Caco-2 (cell line): Measurements from ENCODE around the gene P2RY6. TPM values are rescaled to one million over a fixed set of nuclear protein-coding genes. Genes with fewer than 3 reads are reported as not detected.
A peak's percentile ranks its signal among the peaks of the same experiment; 100 is the strongest.

Experiments
- BruUV-seq: library from RNA; stranded (reverse); fragments of 400-500 nt; replicated peaks from 2 replicates; lab custom pipeline; 2021; lab: Mats Ljungman, UMichigan
- CTCF ChIA-PET: fragments of 300-600 bp; sonication (Branson Sonifier 250); formaldehyde crosslinking; loops from one replicate; lab custom pipeline; 2022; ENCODE audit warnings: antibody characterized with exemption; lab: Charles Lee
- POLR2A ChIA-PET: fragments of 300-600 bp; sonication (Branson Sonifier 250); formaldehyde crosslinking; loops from one replicate; lab custom pipeline; 2022; ENCODE audit warnings: antibody characterized with exemption; lab: Charles Lee
- DNase-seq, 2 experiments: peaks; one replicate each; pipeline versions ENCODE4 v3.0.0 to v3.0.0-alpha.2; 2020 to 2022
- H3K27me3 ChIP-seq: replicated peaks from 2 replicates; pipeline ENCODE4 v1.6.0; 2011; ENCODE audit warnings: low read length; ENCODE audit not compliant: control insufficient read depth, insufficient read depth
- H3K36me3 ChIP-seq: 2 replicates; pipeline ENCODE4 v1.5.1; 2011; ENCODE audit warnings: low read length; ENCODE audit not compliant: control insufficient read depth, insufficient read depth
- H3K4me1 ChIP-seq: fragments of 250-450 bp; sonication (Bioruptor Pico); 2 replicates; pipeline ENCODE4 v1.5.1; 2020; ENCODE audit warnings: mild to moderate bottlenecking
- H3K4me3 ChIP-seq: 2 replicates; pipeline ENCODE4 v1.5.1; 2011; ENCODE audit warnings: low read depth, mild to moderate bottlenecking, control low read depth, low read length
- H3K9me3 ChIP-seq: fragments of 250-450 bp; sonication (Bioruptor Pico); 2 replicates; pipeline ENCODE4 v1.5.1; 2020; ENCODE audit warnings: mild to moderate bottlenecking, moderate library complexity
- H3K27ac Mint-ChIP-seq: one replicate; pipeline ENCODE4 v1.8.0; 2022; ENCODE audit warnings: mixed read lengths; ENCODE audit not compliant: unreplicated experiment
- H3K27me3 Mint-ChIP-seq: one replicate; pipeline ENCODE4 v1.8.0; 2022; ENCODE audit warnings: mixed read lengths; ENCODE audit not compliant: insufficient read depth, unreplicated experiment
- H3K36me3 Mint-ChIP-seq: one replicate; pipeline ENCODE4 v1.8.0; 2022; ENCODE audit warnings: mild to moderate bottlenecking, mixed read lengths; ENCODE audit not compliant: insufficient read depth, unreplicated experiment
- H3K4me1 Mint-ChIP-seq: one replicate; pipeline ENCODE4 v1.8.0; 2022; ENCODE audit warnings: low read depth, mixed read lengths; ENCODE audit not compliant: unreplicated experiment
- H3K4me3 Mint-ChIP-seq: one replicate; pipeline ENCODE4 v1.8.0; 2022; ENCODE audit warnings: mild to moderate bottlenecking, moderate library complexity, mixed read lengths; ENCODE audit not compliant: unreplicated experiment
- H3K9me3 Mint-ChIP-seq: one replicate; pipeline ENCODE4 v1.8.0; 2022; ENCODE audit warnings: mixed read lengths; ENCODE audit not compliant: unreplicated experiment
- intact Hi-C: fragments of 100-400 bp; cut with micrococcal nuclease; formaldehyde crosslinking; loops from one replicate; pipeline ENCODE4 v1.10.0; 2022; ENCODE audit not compliant: unreplicated experiment
- total RNA-seq: library from RNA; stranded (reverse); gene quantifications from 2 replicates; pipeline ENCODE4 v1.2.3, GENCODE V29; 2022
- TF ChIP-seq, protein P1 (sequence below), 2 experiments: fragments of 200-600 bp in 1 of 2; IDR thresholded peaks; 1 replicate in 1 of 2; 2 replicates in 1 of 2; pipeline versions ENCODE4 v1.5.1 to v1.8.0; 2011 to 2022; ENCODE audit warnings: antibody characterized with exemption in 1 of 2, control low read depth in 1 of 2, inconsistent platforms in 1 of 2, low read depth in 1 of 2, low read length in 1 of 2, mild to moderate bottlenecking in 1 of 2, moderate library complexity in 1 of 2; ENCODE audit not compliant: insufficient read depth in 1 of 2, severe bottlenecking in 1 of 2, unreplicated experiment in 1 of 2

The P2RY6 gene
- total RNA-seq, 1 experiment from 2014 or later = 55.7 TPM

DNA sequence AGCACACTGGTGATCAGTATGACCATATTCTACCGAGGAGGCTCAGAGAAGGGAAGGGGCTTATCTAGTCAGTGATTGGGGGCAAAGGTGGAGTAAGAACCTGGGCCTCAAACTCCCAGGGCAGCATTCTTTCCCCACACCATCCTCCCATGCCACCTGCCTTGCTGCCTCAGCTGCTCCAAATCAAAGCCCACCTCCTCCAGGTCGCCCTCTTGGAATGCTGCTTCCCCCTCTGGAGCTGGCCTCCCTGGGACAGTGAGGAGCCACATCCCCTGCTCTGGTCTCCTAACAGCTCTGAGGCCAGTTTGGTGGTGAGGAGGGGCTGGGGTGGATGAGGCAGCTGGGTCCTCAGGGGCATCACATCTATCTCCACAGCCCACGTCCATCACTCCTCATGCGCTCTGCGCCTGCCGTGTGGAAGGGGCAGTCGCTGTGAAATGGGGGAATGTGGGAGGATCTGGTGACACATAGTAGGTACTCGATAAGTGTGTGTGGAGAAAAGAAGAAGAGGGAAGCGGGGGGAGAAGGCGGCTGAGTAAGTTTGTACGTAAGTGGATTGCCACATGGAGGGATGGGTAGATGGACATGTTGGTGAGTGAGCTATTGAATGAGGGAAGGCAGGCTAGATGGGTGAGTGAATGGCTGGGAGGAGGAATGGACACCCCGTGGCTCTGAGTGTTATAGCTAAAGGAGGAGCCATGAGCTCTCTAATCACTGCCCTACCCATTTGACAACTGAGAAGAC, 19.8 kb downstream of the P2RY6 start:
- Mint-ChIP-seq H3K27me3 (no peaks in the 10 kb centered on the region), H3K9me3 (no peaks in the 10 kb centered on the region), H3K4me3 (no peak overlapping the region), H3K27ac (peak overlapping the region; percentile 3), H3K4me1 (peaks cover 12% of the 10 kb centered on the region), H3K36me3 (peaks cover 19% of the 10 kb centered on the region)
- Histone ChIP-seq H3K36me3 (no peaks in the 10 kb centered on the region; the same call in 1 of the 2 replicates), H3K4me3 (no peak overlapping the region), H3K4me1 (peaks cover 42% of the 10 kb centered on the region), H3K9me3 (no peaks in the 10 kb centered on the region), H3K27me3 (no peaks in the 10 kb centered on the region)
- intact Hi-C loops = no loop called here
- no peak for DNase-seq
- BruUV-seq = no TSS peak
- POLR2A ChIA-PET = no interaction called here
- CTCF ChIA-PET = interaction anchor here (0.8 to 3.2 kb wide), 8 partner anchors 15 to 102 kb away, joined by 3 to 26 read pairs (median 4); no protein-coding TSS in a partner anchor
- TF ChIP-seq, protein P1, sequence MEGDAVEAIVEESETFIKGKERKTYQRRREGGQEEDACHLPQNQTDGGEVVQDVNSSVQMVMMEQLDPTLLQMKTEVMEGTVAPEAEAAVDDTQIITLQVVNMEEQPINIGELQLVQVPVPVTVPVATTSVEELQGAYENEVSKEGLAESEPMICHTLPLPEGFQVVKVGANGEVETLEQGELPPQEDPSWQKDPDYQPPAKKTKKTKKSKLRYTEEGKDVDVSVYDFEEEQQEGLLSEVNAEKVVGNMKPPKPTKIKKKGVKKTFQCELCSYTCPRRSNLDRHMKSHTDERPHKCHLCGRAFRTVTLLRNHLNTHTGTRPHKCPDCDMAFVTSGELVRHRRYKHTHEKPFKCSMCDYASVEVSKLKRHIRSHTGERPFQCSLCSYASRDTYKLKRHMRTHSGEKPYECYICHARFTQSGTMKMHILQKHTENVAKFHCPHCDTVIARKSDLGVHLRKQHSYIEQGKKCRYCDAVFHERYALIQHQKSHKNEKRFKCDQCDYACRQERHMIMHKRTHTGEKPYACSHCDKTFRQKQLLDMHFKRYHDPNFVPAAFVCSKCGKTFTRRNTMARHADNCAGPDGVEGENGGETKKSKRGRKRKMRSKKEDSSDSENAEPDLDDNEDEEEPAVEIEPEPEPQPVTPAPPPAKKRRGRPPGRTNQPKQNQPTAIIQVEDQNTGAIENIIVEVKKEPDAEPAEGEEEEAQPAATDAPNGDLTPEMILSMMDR (IDR thresholded peaks at IDR 0.05; ENCODE audit: insufficient read depth in 1 of 2, low read depth in 1 of 2, low read length in 1 of 2, severe bottlenecking in 1 of 2, unreplicated experiment in 1 of 2) = no peak

DNA sequence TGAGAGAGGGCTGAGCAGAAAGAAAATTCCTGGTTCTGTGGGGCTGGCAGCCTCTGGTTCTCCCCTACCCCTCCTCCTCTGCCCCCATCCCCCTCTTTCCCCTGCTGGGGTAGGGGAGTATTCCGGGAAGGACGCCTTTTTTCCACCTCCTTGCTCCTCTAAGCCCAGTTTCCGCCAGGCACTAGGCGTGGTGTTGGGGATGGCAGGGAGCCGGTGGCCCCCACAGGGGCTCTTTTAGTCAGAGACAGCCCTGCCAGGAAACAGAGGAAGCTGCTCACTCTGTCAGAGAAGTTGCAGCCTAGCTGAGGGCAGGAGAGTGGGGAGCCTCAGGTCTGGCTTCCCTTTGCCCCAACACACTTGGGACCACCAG, 20.4 kb downstream of the P2RY6 start:
- H3K4me1 Mint-ChIP-seq = peaks cover 8% of the 10 kb centered on the region
- no peak overlapping the region for H3K4me3 Mint-ChIP-seq
- DNase-seq = no peak
- Histone ChIP-seq H3K4me3 (no peak overlapping the region), H3K4me1 (peaks cover 36% of the 10 kb centered on the region), H3K27me3 (no peaks in the 10 kb centered on the region), H3K36me3 (no peaks in the 10 kb centered on the region; the same call in 1 of the 2 replicates), H3K9me3 (no peaks in the 10 kb centered on the region)
- BruUV-seq = no TSS peak
- H3K27me3 Mint-ChIP-seq = no peaks in the 10 kb centered on the region
- no peaks in the 10 kb centered on the region for H3K9me3 Mint-ChIP-seq
- H3K27ac Mint-ChIP-seq = peak overlapping the region; percentile 3
- intact Hi-C loops = no loop called here
- H3K36me3 Mint-ChIP-seq = peaks cover 19% of the 10 kb centered on the region
- TF ChIP-seq, protein P1 (IDR thresholded peaks at IDR 0.05; ENCODE audit: insufficient read depth in 1 of 2, low read depth in 1 of 2, low read length in 1 of 2, severe bottlenecking in 1 of 2, unreplicated experiment in 1 of 2) = no peak
- ChIA-PET CTCF (interaction anchor here (1.3 to 3.2 kb wide), 6 partner anchors 15 to 68 kb away, joined by 3 to 26 read pairs (median 5); no protein-coding TSS in a partner anchor), POLR2A (no interaction called here)

DNA sequence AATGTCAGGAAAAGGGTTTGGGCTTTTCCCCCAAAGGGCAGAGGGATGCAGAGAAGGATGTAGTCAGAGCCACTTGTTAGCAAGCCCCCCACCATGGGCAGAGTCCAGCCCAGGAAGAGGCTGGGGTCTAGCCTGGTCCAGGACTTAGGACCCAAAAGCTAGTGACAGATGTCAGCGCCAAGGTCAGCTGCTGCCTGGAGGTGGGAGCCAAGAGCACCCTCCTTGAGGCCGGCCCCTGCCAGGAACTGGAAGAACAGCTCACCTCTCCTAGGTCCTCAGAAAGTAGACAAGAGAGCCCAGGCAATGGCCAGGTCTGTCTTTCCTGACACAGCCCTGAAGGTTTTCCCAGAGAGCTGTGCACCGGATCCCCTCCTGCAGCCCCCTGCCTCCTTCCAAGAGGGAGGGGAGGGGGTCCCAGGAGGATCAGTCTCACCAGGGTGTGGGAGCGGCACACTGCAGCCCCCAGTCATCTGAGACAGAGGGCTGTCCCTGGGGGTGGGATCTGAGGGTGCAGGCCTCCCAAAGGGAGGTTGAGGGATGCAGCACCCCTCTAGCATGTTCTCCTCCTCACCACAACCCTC, 21.3 kb downstream of the P2RY6 start:
- H3K4me1 Mint-ChIP-seq = peaks cover 15% of the 10 kb centered on the region
- Histone ChIP-seq H3K4me3 (no peak overlapping the region), H3K9me3 (no peaks in the 10 kb centered on the region), H3K4me1 (peaks cover 33% of the 10 kb centered on the region), H3K27me3 (no peaks in the 10 kb centered on the region), H3K36me3 (peaks cover 1% of the 10 kb centered on the region; the same call in 1 of the 2 replicates)
- CTCF ChIA-PET = interaction anchor here (0.6 to 3.2 kb wide), 4 partner anchors 14 to 58 kb away, joined by 3 to 26 read pairs (median 5); no protein-coding TSS in a partner anchor
- no peak overlapping the region for H3K27ac Mint-ChIP-seq
- TF ChIP-seq, protein P1 (IDR thresholded peaks at IDR 0.05; ENCODE audit: insufficient read depth in 1 of 2, low read depth in 1 of 2, low read length in 1 of 2, severe bottlenecking in 1 of 2, unreplicated experiment in 1 of 2) = no peak
- no TSS peak for BruUV-seq
- POLR2A ChIA-PET = interaction anchor here (0.6 kb wide), 1 partner anchor 14 kb away, joined by 4 read pairs; no protein-coding TSS in a partner anchor
- H3K9me3 Mint-ChIP-seq = no peaks in the 10 kb centered on the region
- intact Hi-C loops = no loop called here
- peaks cover 28% of the 10 kb centered on the region for H3K36me3 Mint-ChIP-seq
- H3K27me3 Mint-ChIP-seq = no peaks in the 10 kb centered on the region
- no peak for DNase-seq
- H3K4me3 Mint-ChIP-seq = no peak overlapping the region
